IMR-90 (cell line): ENCODE results near the gene ASRGL1. TPM values are rescaled to one million over a fixed set of nuclear protein-coding genes. Genes with fewer than 3 reads are reported as not detected.

Source experiments
- ATAC-seq: fragments of 200-7000 bp; cut with Tn5 transposase; 2 replicates; pipeline ENCODE4 v1.9.1; 2020; ENCODE audit warnings: low read depth, mild to moderate bottlenecking, moderate library complexity
- BruUV-seq: library from RNA; stranded (reverse); fragments of 400-500 nt; replicated peaks from 2 replicates; lab custom pipeline; 2021; lab: Mats Ljungman, UMichigan
- CTCF ChIA-PET: fragments of 300-600 bp; formaldehyde crosslinking; extraction: SDS; loops from one replicate; lab custom pipeline; 2021; ENCODE audit warnings: antibody characterized with exemption; lab: Yijun Ruan, JAX
- POLR2A ChIA-PET: fragments of 300-600 bp; sonication (Branson Sonifier 250); formaldehyde crosslinking; loops from one replicate; lab custom pipeline; 2022; ENCODE audit warnings: antibody characterized with exemption; ENCODE audit not compliant: unreplicated experiment; lab: Charles Lee
- DNase-seq: peaks from one replicate; pipeline ENCODE4 v3.0.0; 2013
- H2AFZ ChIP-seq: replicated peaks from 2 replicates; pipeline ENCODE3; 2013; ENCODE audit warnings: low read length, mild to moderate bottlenecking; ENCODE audit not compliant: poor library complexity
- H2AK5ac ChIP-seq: 2 replicates; pipeline ENCODE4 v1.6.1; 2013; ENCODE audit warnings: low read depth, low read length, inconsistent platforms
- H2AK9ac ChIP-seq: replicated peaks from 2 replicates; pipeline ENCODE3; 2013; ENCODE audit warnings: mild to moderate bottlenecking, low read depth, low read length, moderate library complexity; ENCODE audit not compliant: poor library complexity
- H2BK120ac ChIP-seq: 2 replicates; pipeline ENCODE4 v1.6.1; 2013; ENCODE audit warnings: low read depth, low read length, inconsistent platforms
- H2BK15ac ChIP-seq: 3 replicates; pipeline ENCODE4 v1.6.1; 2013; ENCODE audit warnings: low read depth, low read length, inconsistent platforms
- H2BK20ac ChIP-seq: 2 replicates; pipeline ENCODE4 v1.6.1; 2013; ENCODE audit warnings: low read depth, mild to moderate bottlenecking, inconsistent platforms, low read length, moderate library complexity
- H2BK5ac ChIP-seq: 2 replicates; pipeline ENCODE4 v1.6.1; 2013; ENCODE audit warnings: mild to moderate bottlenecking, low read depth, low read length, inconsistent platforms; ENCODE audit not compliant: poor library complexity, severe bottlenecking
- H3K14ac ChIP-seq: replicated peaks from 2 replicates; pipeline ENCODE4 v1.6.1; 2013; ENCODE audit warnings: low read depth, low read length, inconsistent platforms
- H3K18ac ChIP-seq: 2 replicates; pipeline ENCODE4 v1.6.1; 2013; ENCODE audit warnings: low read depth, low read length, control low read depth
- H3K23ac ChIP-seq: 2 replicates; pipeline ENCODE4 v1.6.1; 2013; ENCODE audit warnings: low read depth, low read length, inconsistent platforms
- H3K27ac ChIP-seq: 2 replicates; pipeline ENCODE4 v1.5.1; 2013; ENCODE audit warnings: mild to moderate bottlenecking, control low read depth, low read length; ENCODE audit not compliant: insufficient read depth
- H3K27me3 ChIP-seq: 2 replicates; pipeline ENCODE4 v1.6.1; 2013; ENCODE audit warnings: low read length; ENCODE audit not compliant: control insufficient read depth, insufficient read depth
- H3K36me3 ChIP-seq: 2 replicates; pipeline ENCODE4 v1.6.1; 2013; ENCODE audit warnings: low read length, mixed read lengths; ENCODE audit not compliant: control insufficient read depth, insufficient read depth
- H3K4ac ChIP-seq: 2 replicates; pipeline ENCODE4 v1.6.1; 2013; ENCODE audit warnings: low read depth, low read length, inconsistent platforms
- H3K4me1 ChIP-seq: 2 replicates; pipeline ENCODE4 v1.6.1; 2013; ENCODE audit warnings: low read length, mixed read lengths; ENCODE audit not compliant: control insufficient read depth, insufficient read depth
- H3K4me2 ChIP-seq: 2 replicates; pipeline ENCODE4 v1.6.1; 2013; ENCODE audit warnings: low read depth, mild to moderate bottlenecking, control low read depth, low read length, moderate library complexity
- H3K4me3 ChIP-seq: 2 replicates; pipeline ENCODE4 v1.5.1; 2013; ENCODE audit warnings: low read depth, mild to moderate bottlenecking, control low read depth, low read length, moderate library complexity; ENCODE audit not compliant: insufficient read depth
- H3K56ac ChIP-seq: 2 replicates; pipeline ENCODE4 v1.6.1; 2013; ENCODE audit warnings: low read length, inconsistent platforms; ENCODE audit not compliant: insufficient read depth; ENCODE audit errors: extremely low read depth
- H3K79me1 ChIP-seq, 2 experiments: 2 replicates each; pipeline ENCODE4 v1.6.1; 2013; ENCODE audit warnings: low read length in 2 of 2, inconsistent platforms in 1 of 2, low read depth in 1 of 2
- H3K9ac ChIP-seq: 2 replicates; pipeline ENCODE4 v1.6.1; 2013; ENCODE audit warnings: low read depth, low read length, control low read depth
- H3K9me1 ChIP-seq: 2 replicates; pipeline ENCODE4 v1.6.1; 2013; ENCODE audit warnings: low read length, inconsistent platforms; ENCODE audit not compliant: insufficient read depth
- H3K9me3 ChIP-seq: 2 replicates; pipeline ENCODE4 v1.6.1; 2013; ENCODE audit warnings: low read length; ENCODE audit not compliant: control insufficient read depth, insufficient read depth
- H4K20me1 ChIP-seq: 2 replicates; pipeline ENCODE4 v1.6.1; 2013; ENCODE audit warnings: low read length, inconsistent platforms; ENCODE audit not compliant: insufficient read depth
- H4K5ac ChIP-seq: 2 replicates; pipeline ENCODE4 v1.6.1; 2013; ENCODE audit warnings: mild to moderate bottlenecking, low read depth, low read length, control low read depth
- H4K8ac ChIP-seq, 2 experiments: 2 replicates each; pipeline ENCODE4 v1.6.1; 2013; ENCODE audit warnings: low read depth in 2 of 2, low read length in 2 of 2, control low read depth in 1 of 2, inconsistent platforms in 1 of 2
- H4K91ac ChIP-seq: 2 replicates; pipeline ENCODE4 v1.6.1; 2013; ENCODE audit warnings: low read depth, low read length, inconsistent platforms; ENCODE audit not compliant: insufficient read depth
- CEBPB ChIP-seq: IDR thresholded peaks from 2 replicates; pipeline ENCODE4 v1.6.1; 2012; ENCODE audit warnings: low read depth, low read length, improper control_type of control experiment
- ELK1 ChIP-seq: fragments of 150-350 bp; IDR thresholded peaks from 2 replicates; pipeline ENCODE4 v1.6.1; 2016; ENCODE audit warnings: low read depth, mild to moderate bottlenecking, low read length, moderate library complexity, borderline replicate concordance
- FOS ChIP-seq: fragments of 150-350 bp; IDR thresholded peaks from 2 replicates; pipeline ENCODE4 v1.6.1; 2016; ENCODE audit warnings: low read depth, low read length
- MAFK ChIP-seq: IDR thresholded peaks from 2 replicates; pipeline ENCODE4 v1.6.1; 2012; ENCODE audit warnings: low read depth, low read length, improper control_type of control experiment
- MAZ ChIP-seq: IDR thresholded peaks from 2 replicates; pipeline ENCODE4 v1.6.1; 2012; ENCODE audit warnings: low read depth, mild to moderate bottlenecking, low read length, improper control_type of control experiment, moderate library complexity, borderline replicate concordance
- MXI1 ChIP-seq: IDR thresholded peaks from 2 replicates; pipeline ENCODE4 v1.6.1; 2012; ENCODE audit warnings: low read depth, mild to moderate bottlenecking, low read length, moderate library complexity, borderline replicate concordance
- POLR2A ChIP-seq: IDR thresholded peaks from 2 replicates; pipeline ENCODE4 v1.6.1; 2012; ENCODE audit warnings: mild to moderate bottlenecking, low read depth, low read length
- RAD21 ChIP-seq: IDR thresholded peaks from 2 replicates; pipeline ENCODE4 v1.6.1; 2012; ENCODE audit warnings: low read length, improper control_type of control experiment
- RCOR1 ChIP-seq: IDR thresholded peaks from 2 replicates; pipeline ENCODE4 v1.6.1; 2012; ENCODE audit warnings: mild to moderate bottlenecking, low read length, improper control_type of control experiment; ENCODE audit not compliant: insufficient replicate concordance
- RFX5 ChIP-seq: IDR thresholded peaks from 2 replicates; pipeline ENCODE4 v1.8.0; 2012; ENCODE audit warnings: low read depth, mild to moderate bottlenecking, low read length, moderate library complexity
- SMC3 ChIP-seq: fragments of 150-350 bp; IDR thresholded peaks from 2 replicates; pipeline ENCODE4 v1.6.1; 2016; ENCODE audit warnings: low read depth, mild to moderate bottlenecking, antibody characterized with exemption, low read length, moderate library complexity
- WGBS, 2 experiments: methylation state at CpG; one replicate each; pipeline versions ENCODE4 v1.1.5 to v1.1.7; 2013; ENCODE audit warnings: missing lambda C conversion rate in 2 of 2; ENCODE audit not compliant: insufficient read length in 1 of 2; ENCODE audit errors: extremely low coverage in 2 of 2; 5-methylcytosine and 5-hydroxymethylcytosine counted together
- dilution Hi-C: fragments of 300-500 bp; cut with HindIII; formaldehyde crosslinking; loops from one replicate; pipeline ENCODE4 v1.14.3; 2018; ENCODE audit warnings: low sequenced_read_pairs; ENCODE audit not compliant: unreplicated experiment
- in situ Hi-C: fragments of 300-500 bp; cut with MboI; formaldehyde crosslinking; loops from 3 replicates; pipeline ENCODE4 v1.14.3; 2019; ENCODE audit warnings: low sequenced_read_pairs, inconsistent platforms, mixed read lengths
- intact Hi-C: fragments of 100-400 bp; cut with micrococcal nuclease; formaldehyde crosslinking; loops from 2 replicates; pipeline ENCODE4 v1.10.0; 2022
- polyA plus RNA-seq, 3 experiments: library from polyadenylated mRNA; depleted of rRNA; stranded (reverse); fragments of >200 nt; gene quantifications; 2 replicates each; pipeline ENCODE4 v1.2.3, GENCODE V29; 2012; ENCODE audit warnings: low replicate concordance in 1 of 3
- total RNA-seq: library from RNA; depleted of rRNA; stranded (reverse); fragments of >200 nt; gene quantifications from 2 replicates; pipeline ENCODE4 v1.2.3, GENCODE V29; 2012

Gene ASRGL1
- total and polyA plus RNA-seq, 2 of the 4 experiments (the other 2 are of a cell fraction): 0.72 TPM; not detected in 1

- 0% methylated on average over 1 of the region's 2 CpGs; no CpG with 5 or more reads in 1 of the 2 experiments for WGBS, 2 experiments
- intact Hi-C loops: no loop called here
These were observed 14.7 kb upstream of the ASRGL1 start for GRCh38 chr11:62322524-62322923.

More at GRCh38 chr11:62322524-62322923, 14.7 kb upstream of the ASRGL1 start:
- H3K36me3 ChIP-seq: no peaks in the 10 kb centered on the region
- H2AK9ac ChIP-seq: no peak overlapping the region
- no peak overlapping the region for H2AFZ ChIP-seq
- H2BK5ac ChIP-seq: no peak overlapping the region
- H3K14ac ChIP-seq: no peak overlapping the region
- no peak overlapping the region for H3K4me3 ChIP-seq
- H2BK20ac ChIP-seq: no peak overlapping the region
- H4K20me1 ChIP-seq: no peaks in the 10 kb centered on the region
- TF ChIP-seq RAD21 (no peak), CEBPB (no peak), RFX5 (no peak), MXI1 (no peak), FOS (no peak), SMC3 (no peak), MAFK (no peak), RCOR1 (no peak), POLR2A (no peak), MAZ (no peak), ELK1 (no peak)
- in situ Hi-C loops (loop anchor here (25.0 kb wide), 1 partner anchor 460 kb away; no protein-coding TSS in a partner anchor), dilution Hi-C loops (no loop called here)
- H3K4ac ChIP-seq: no peak overlapping the region
- H3K9me1 ChIP-seq: no peaks in the 10 kb centered on the region
- H4K91ac ChIP-seq: no peak overlapping the region
- no peak for DNase-seq
- H3K27me3 ChIP-seq: peaks cover 16% of the 10 kb centered on the region
- no peak overlapping the region for H2BK15ac ChIP-seq
- no peak overlapping the region for H2BK120ac ChIP-seq
- no peaks in the 10 kb centered on the region for H3K79me1 ChIP-seq
- H3K23ac ChIP-seq: no peak overlapping the region
- H3K9me3 ChIP-seq: no peaks in the 10 kb centered on the region
- ChIA-PET CTCF (interaction anchor here (0.5 kb wide), 1 partner anchor 87 kb away, joined by 5 read pairs; no protein-coding TSS in a partner anchor), POLR2A (no interaction called here)
- no peak overlapping the region for H3K4me2 ChIP-seq
- no peaks in the 10 kb centered on the region for H3K4me1 ChIP-seq
- no TSS peak for BruUV-seq
- no peak overlapping the region for H4K8ac ChIP-seq
- H3K18ac ChIP-seq: no peak overlapping the region
- no peak overlapping the region for H3K27ac ChIP-seq
- no peak overlapping the region for H2AK5ac ChIP-seq
- ATAC-seq: no peak
- no peak overlapping the region for H4K5ac ChIP-seq
- no peak overlapping the region for H3K9ac ChIP-seq
- no peak overlapping the region for H3K56ac ChIP-seq
